HepG2 (cell line): Measurements from ENCODE around the gene TAF1C. TPM values are rescaled to one million over a fixed set of nuclear protein-coding genes. Genes with fewer than 3 reads are reported as not detected.

ENCODE experiments used
- ATAC-seq: fragments of 200-7000 bp; cut with Tn5 transposase; 3 replicates; pipeline ENCODE4 v1.9.1; 2020; ENCODE audit warnings: mild to moderate bottlenecking, moderate library complexity
- BruUV-seq: library from RNA; stranded (reverse); fragments of 400-500 nt; replicated peaks from 2 replicates; lab custom pipeline; 2021; lab: Mats Ljungman, UMichigan
- CTCF ChIA-PET: fragments of 300-600 bp; formaldehyde crosslinking; extraction: SDS; loops from one replicate; lab custom pipeline; 2021; ENCODE audit warnings: low total read pairs, inconsistent platforms, low intra/inter-chr PET ratio; lab: Yijun Ruan, JAX
- POLR2A ChIA-PET: fragments of 350-600 bp; sonication (Branson Sonifier 250); formaldehyde crosslinking; loops from one replicate; lab custom pipeline; 2020; ENCODE audit warnings: antibody characterized with exemption, inconsistent platforms; lab: Yijun Ruan, JAX
- DNase-seq: peaks from one replicate; pipeline ENCODE4 v3.0.0-alpha.2; 2015; ENCODE audit warnings: low spot score
- FAIRE-seq: peaks from 3 replicates; lab custom pipeline; 2011; peaks lifted over from hg19 to GRCh38; lab: Jason Lieb, UNC
- H2AFZ ChIP-seq: one replicate; pipeline ENCODE4 v1.6.1; 2011; ENCODE audit warnings: low read length, inconsistent platforms
- H3K27ac ChIP-seq: fragments of 300-600 bp; 3 replicates; pipeline ENCODE4 v1.8.0; 2011; ENCODE audit warnings: mixed run types, mild to moderate bottlenecking, mixed read lengths, low read length, inconsistent platforms; ENCODE audit not compliant: insufficient read depth; ENCODE audit errors: extremely low read length
- H3K27me3 ChIP-seq, 2 experiments: fragments of 200-600 bp in 1 of 2; 2 replicates in 1 of 2; 3 replicates in 1 of 2; pipeline versions ENCODE4 v1.6.0 to v1.8.0; 2011; ENCODE audit warnings: low read length in 2 of 2, mild to moderate bottlenecking in 2 of 2, moderate library complexity in 2 of 2, inconsistent platforms in 1 of 2; ENCODE audit not compliant: insufficient read depth in 2 of 2, control insufficient read depth in 1 of 2
- H3K36me3 ChIP-seq, 2 experiments: fragments of 200-600 bp in 1 of 2; replicated peaks in 1 of 2; 2 replicates in 1 of 2; 3 replicates in 1 of 2; pipeline versions ENCODE4 v1.5.1 to v1.8.0; 2011; ENCODE audit warnings: low read length in 2 of 2, inconsistent platforms in 1 of 2; ENCODE audit not compliant: insufficient read depth in 2 of 2, control insufficient read depth in 1 of 2
- H3K4me1 ChIP-seq: 2 replicates; pipeline ENCODE4 v1.5.1; 2012; ENCODE audit warnings: low read length, inconsistent platforms; ENCODE audit not compliant: insufficient read depth
- H3K4me2 ChIP-seq: 2 replicates; pipeline ENCODE4 v1.6.0; 2011; ENCODE audit warnings: low read depth, low read length, inconsistent platforms
- H3K4me3 ChIP-seq, 3 experiments: fragments of 200-600 bp in 1 of 3; sonication (generic), shearing (Covaris generic) in 1 of 3; replicated peaks in 1 of 3; 2 replicates each; pipeline ENCODE4 v1.5.1; 2011 to 2016; ENCODE audit warnings: low read length in 3 of 3, inconsistent platforms in 2 of 3, low read depth in 2 of 3, mild to moderate bottlenecking in 2 of 3, control low read depth in 1 of 3, mixed read lengths in 1 of 3; ENCODE audit not compliant: insufficient read depth in 1 of 3
- H3K79me2 ChIP-seq: one replicate; pipeline ENCODE4 v1.6.1; 2011; ENCODE audit warnings: low read length, inconsistent platforms; ENCODE audit not compliant: insufficient read depth
- H3K9ac ChIP-seq: 2 replicates; pipeline ENCODE4 v1.6.0; 2011; ENCODE audit warnings: mild to moderate bottlenecking, low read depth, low read length, inconsistent platforms; ENCODE audit not compliant: insufficient read depth
- H3K9me3 ChIP-seq: 2 replicates; pipeline ENCODE4 v1.5.1; 2012; ENCODE audit warnings: mild to moderate bottlenecking, low read length
- H4K20me1 ChIP-seq: 2 replicates; pipeline ENCODE4 v1.6.0; 2011; ENCODE audit warnings: inconsistent platforms, mild to moderate bottlenecking, low read length, moderate library complexity; ENCODE audit not compliant: insufficient read depth
- BHLHE40 ChIP-seq: IDR thresholded peaks from 2 replicates; pipeline ENCODE4 v1.6.1; 2011; ENCODE audit warnings: low read length, improper control_type of control experiment
- GABPB1 ChIP-seq: IDR thresholded peaks from 2 replicates; pipeline ENCODE4 v1.6.1; 2016; ENCODE audit warnings: mild to moderate bottlenecking, missing genetic modification reagents, moderate library complexity, missing compliant biosample characterization
- IKZF4 ChIP-seq: sonication (generic); formaldehyde crosslinking; IDR thresholded peaks from 2 replicates; pipeline ENCODE4 v1.5.1; 2020; ENCODE audit warnings: borderline replicate concordance, mild to moderate bottlenecking, low read depth, missing genetic modification reagents; ENCODE audit errors: not compliant biosample characterization
- KAT7 ChIP-seq: IDR thresholded peaks from 2 replicates; pipeline ENCODE4 v1.6.1; 2018; ENCODE audit warnings: borderline replicate concordance, missing compliant biosample characterization
- KLF12 ChIP-seq: sonication (generic); formaldehyde crosslinking; IDR thresholded peaks from 2 replicates; pipeline ENCODE4 v1.4.0; 2020; ENCODE audit warnings: missing genetic modification reagents, borderline replicate concordance
- MED8 ChIP-seq: sonication (generic); formaldehyde crosslinking; IDR thresholded peaks from 2 replicates; pipeline ENCODE4 v1.8.1; 2023; ENCODE audit warnings: mild to moderate bottlenecking, missing genetic modification reagents; ENCODE audit not compliant: insufficient replicate concordance
- POLR2A ChIP-seq, 2 experiments: IDR thresholded peaks; 2 replicates each; pipeline ENCODE4 v1.6.1; 2011; ENCODE audit warnings: low read depth in 2 of 2, low read length in 2 of 2, mild to moderate bottlenecking in 1 of 2, moderate library complexity in 1 of 2; ENCODE audit not compliant: insufficient read depth in 1 of 2
- POLR2AphosphoS2 ChIP-seq: IDR thresholded peaks from 2 replicates; pipeline ENCODE4 v1.6.1; 2011; ENCODE audit warnings: low read depth, low read length, improper control_type of control experiment
- PTBP1 ChIP-seq: fragments of 200-400 bp; formaldehyde crosslinking; IDR thresholded peaks from 2 replicates; pipeline ENCODE4 v1.6.1; 2018; ENCODE audit warnings: low read length, low read depth; ENCODE audit not compliant: poor library complexity, severe bottlenecking
- SOX5 ChIP-seq: IDR thresholded peaks from 2 replicates; pipeline ENCODE4 v1.6.1; 2016; ENCODE audit warnings: borderline replicate concordance
- SRF ChIP-seq: IDR thresholded peaks from 2 replicates; pipeline ENCODE4 v1.6.1; 2011; ENCODE audit warnings: mild to moderate bottlenecking, low read depth, low read length, moderate library complexity
- TBP ChIP-seq: sonication (generic); formaldehyde crosslinking; IDR thresholded peaks from 2 replicates; pipeline ENCODE4 v1.5.0; 2020; ENCODE audit warnings: missing genetic modification reagents
- ZNF331 ChIP-seq: sonication (generic); formaldehyde crosslinking; IDR thresholded peaks from 2 replicates; pipeline ENCODE4 v1.4.0; 2020; ENCODE audit warnings: missing genetic modification reagents
- ZNF484 ChIP-seq: sonication (generic); formaldehyde crosslinking; IDR thresholded peaks from 2 replicates; pipeline ENCODE4 v1.5.1; 2020; ENCODE audit warnings: mild to moderate bottlenecking, low read depth, missing genetic modification reagents, borderline replicate concordance
- ZNF552 ChIP-seq: sonication (generic); formaldehyde crosslinking; IDR thresholded peaks from 2 replicates; pipeline ENCODE4 v1.9.0; 2022; ENCODE audit warnings: missing genetic modification reagents, mild to moderate bottlenecking, borderline replicate concordance
- WGBS: methylation state at CpG from one replicate; pipeline ENCODE4 v1.1.6; 2017; ENCODE audit warnings: low lambda C conversion rate; 5-methylcytosine and 5-hydroxymethylcytosine counted together
- in situ Hi-C: cut with HindIII; loops from 2 replicates; pipeline ENCODE4 v1.10.0; 2017; ENCODE audit warnings: low pct_unique_long_range_greater_than_20kb; ENCODE audit not compliant: extremely low pct_ligation_motif_present
- intact Hi-C: fragments of 100-400 bp; cut with micrococcal nuclease; formaldehyde crosslinking; loops from one replicate; pipeline ENCODE4 v1.10.0; 2022; ENCODE audit not compliant: unreplicated experiment
- polyA plus RNA-seq, 8 experiments: library from polyadenylated mRNA; depleted of rRNA in 3 of 8; stranded (reverse) in 7 of 8; unstranded in 1 of 8; fragments of >200 nt; fragmentation: Illumina TruSeq in 4 of 8; extraction: Trizol in 4 of 8; gene quantifications; 2 replicates each; pipeline versions ENCODE4 v1.2.1 to v1.2.3, GENCODE V29; 2011 to 2016; ENCODE audit warnings: low read depth in 4 of 8, missing spikeins in 1 of 8, mixed read lengths in 1 of 8; ENCODE audit not compliant: insufficient read depth in 1 of 8
- total RNA-seq, 5 experiments: library from RNA; depleted of rRNA; stranded (reverse); fragments of >200 nt; fragmentation: Illumina TruSeq; extraction: Trizol; gene quantifications; 2 replicates each; pipeline ENCODE4 v1.2.3, GENCODE V29; 2016; ENCODE audit warnings: low read depth in 1 of 5
- TF ChIP-seq, protein P1 (sequence below): fragments of 450-650 bp; IDR thresholded peaks from 2 replicates; pipeline ENCODE4 v1.6.1; 2017
- TF ChIP-seq, protein P2 (sequence below): sonication (generic); formaldehyde crosslinking; IDR thresholded peaks from 2 replicates; pipeline ENCODE4 v1.4.0; 2020; ENCODE audit warnings: missing genetic modification reagents
- TF ChIP-seq, protein P3 (sequence below): sonication (generic); formaldehyde crosslinking; IDR thresholded peaks from 2 replicates; pipeline ENCODE4 v1.5.0; 2020; ENCODE audit warnings: mild to moderate bottlenecking, missing genetic modification reagents
- TF ChIP-seq, protein P4 (sequence below): conservative IDR thresholded peaks from 2 replicates; pipeline ENCODE4 v1.6.1; 2018; ENCODE audit warnings: missing genetic modification reagents

TAF1C gene
- total and polyA plus RNA-seq, 2 of the 13 experiments (the other 11 are each of a cell fraction or from before 2014, with no cell fraction given) = 15.6 to 20.8 TPM

DNA sequence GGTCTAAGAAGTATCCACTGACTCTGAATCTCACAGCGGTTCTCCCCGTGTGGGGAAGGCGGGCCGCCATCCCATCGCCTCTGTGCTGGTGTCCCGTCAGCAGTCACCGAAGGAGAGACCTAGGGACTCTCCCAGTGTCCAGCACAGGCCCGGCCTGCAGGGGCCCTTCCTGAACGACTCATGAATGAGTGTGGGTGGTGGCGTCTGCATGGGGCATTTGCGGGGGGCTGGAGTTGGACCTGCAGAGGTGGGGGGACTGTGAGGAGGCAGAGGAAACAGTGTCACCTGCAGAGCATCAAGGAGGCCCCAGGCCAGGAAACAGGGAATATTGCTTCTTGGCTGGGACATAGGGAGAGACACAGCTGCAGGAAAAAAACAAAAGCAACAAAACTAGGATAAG lies 42.6 kb upstream of the TAF1C start:
- Histone ChIP-seq H3K27me3 (peaks cover 4 to 69% of the 10 kb centered on the region in 2 experiments; a peak in 4 of 5 replicates), H2AFZ (no peak overlapping the region), H3K79me2 (no peaks in the 10 kb centered on the region), H3K36me3 (no peaks in the 10 kb centered on the region), H4K20me1 (no peaks in the 10 kb centered on the region), H3K27ac (no peak overlapping the region), H3K9ac (no peak overlapping the region), H3K9me3 (no peaks in the 10 kb centered on the region), H3K4me1 (peaks cover 5% of the 10 kb centered on the region; the same call in 1 of the 2 replicates), H3K4me2 (no peak overlapping the region), H3K4me3 (no peak overlapping the region)
- intact Hi-C loops = no loop called here
- ATAC-seq (no peak), DNase-seq (no peak), FAIRE-seq (no peak)
- POLR2A ChIA-PET = no interaction called here
- TF ChIP-seq IKZF4 (CRISPR knock-in tag) (no peak), POLR2AphosphoS2 (no peak), SRF (no peak), ZNF484 (no peak), TBP (CRISPR knock-in tag) (no peak), BHLHE40 (no peak), MED8 (CRISPR knock-in tag) (no peak), POLR2A (IDR thresholded peaks at IDR 0.05; ENCODE audit: insufficient read depth in 1 of 2, low read depth in 2 of 2, low read length in 2 of 2) (no peak), ZNF552 (no peak), PTBP1 (no peak), KLF12 (CRISPR knock-in tag) (no peak), SOX5 (CRISPR knock-in tag) (no peak), KAT7 (CRISPR knock-in tag) (no peak), ZNF331 (no peak), GABPB1 (no peak)
- TF ChIP-seq, protein P1, sequence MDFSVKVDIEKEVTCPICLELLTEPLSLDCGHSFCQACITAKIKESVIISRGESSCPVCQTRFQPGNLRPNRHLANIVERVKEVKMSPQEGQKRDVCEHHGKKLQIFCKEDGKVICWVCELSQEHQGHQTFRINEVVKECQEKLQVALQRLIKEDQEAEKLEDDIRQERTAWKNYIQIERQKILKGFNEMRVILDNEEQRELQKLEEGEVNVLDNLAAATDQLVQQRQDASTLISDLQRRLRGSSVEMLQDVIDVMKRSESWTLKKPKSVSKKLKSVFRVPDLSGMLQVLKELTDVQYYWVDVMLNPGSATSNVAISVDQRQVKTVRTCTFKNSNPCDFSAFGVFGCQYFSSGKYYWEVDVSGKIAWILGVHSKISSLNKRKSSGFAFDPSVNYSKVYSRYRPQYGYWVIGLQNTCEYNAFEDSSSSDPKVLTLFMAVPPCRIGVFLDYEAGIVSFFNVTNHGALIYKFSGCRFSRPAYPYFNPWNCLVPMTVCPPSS = no peak
- TF ChIP-seq, protein P2, sequence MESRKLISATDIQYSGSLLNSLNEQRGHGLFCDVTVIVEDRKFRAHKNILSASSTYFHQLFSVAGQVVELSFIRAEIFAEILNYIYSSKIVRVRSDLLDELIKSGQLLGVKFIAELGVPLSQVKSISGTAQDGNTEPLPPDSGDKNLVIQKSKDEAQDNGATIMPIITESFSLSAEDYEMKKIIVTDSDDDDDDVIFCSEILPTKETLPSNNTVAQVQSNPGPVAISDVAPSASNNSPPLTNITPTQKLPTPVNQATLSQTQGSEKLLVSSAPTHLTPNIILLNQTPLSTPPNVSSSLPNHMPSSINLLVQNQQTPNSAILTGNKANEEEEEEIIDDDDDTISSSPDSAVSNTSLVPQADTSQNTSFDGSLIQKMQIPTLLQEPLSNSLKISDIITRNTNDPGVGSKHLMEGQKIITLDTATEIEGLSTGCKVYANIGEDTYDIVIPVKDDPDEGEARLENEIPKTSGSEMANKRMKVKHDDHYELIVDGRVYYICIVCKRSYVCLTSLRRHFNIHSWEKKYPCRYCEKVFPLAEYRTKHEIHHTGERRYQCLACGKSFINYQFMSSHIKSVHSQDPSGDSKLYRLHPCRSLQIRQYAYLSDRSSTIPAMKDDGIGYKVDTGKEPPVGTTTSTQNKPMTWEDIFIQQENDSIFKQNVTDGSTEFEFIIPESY (CRISPR knock-in tag) = no peak
- TF ChIP-seq, protein P3, sequence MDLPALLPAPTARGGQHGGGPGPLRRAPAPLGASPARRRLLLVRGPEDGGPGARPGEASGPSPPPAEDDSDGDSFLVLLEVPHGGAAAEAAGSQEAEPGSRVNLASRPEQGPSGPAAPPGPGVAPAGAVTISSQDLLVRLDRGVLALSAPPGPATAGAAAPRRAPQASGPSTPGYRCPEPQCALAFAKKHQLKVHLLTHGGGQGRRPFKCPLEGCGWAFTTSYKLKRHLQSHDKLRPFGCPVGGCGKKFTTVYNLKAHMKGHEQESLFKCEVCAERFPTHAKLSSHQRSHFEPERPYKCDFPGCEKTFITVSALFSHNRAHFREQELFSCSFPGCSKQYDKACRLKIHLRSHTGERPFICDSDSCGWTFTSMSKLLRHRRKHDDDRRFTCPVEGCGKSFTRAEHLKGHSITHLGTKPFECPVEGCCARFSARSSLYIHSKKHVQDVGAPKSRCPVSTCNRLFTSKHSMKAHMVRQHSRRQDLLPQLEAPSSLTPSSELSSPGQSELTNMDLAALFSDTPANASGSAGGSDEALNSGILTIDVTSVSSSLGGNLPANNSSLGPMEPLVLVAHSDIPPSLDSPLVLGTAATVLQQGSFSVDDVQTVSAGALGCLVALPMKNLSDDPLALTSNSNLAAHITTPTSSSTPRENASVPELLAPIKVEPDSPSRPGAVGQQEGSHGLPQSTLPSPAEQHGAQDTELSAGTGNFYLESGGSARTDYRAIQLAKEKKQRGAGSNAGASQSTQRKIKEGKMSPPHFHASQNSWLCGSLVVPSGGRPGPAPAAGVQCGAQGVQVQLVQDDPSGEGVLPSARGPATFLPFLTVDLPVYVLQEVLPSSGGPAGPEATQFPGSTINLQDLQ (CRISPR knock-in tag) = no peak
- TF ChIP-seq, protein P4, sequence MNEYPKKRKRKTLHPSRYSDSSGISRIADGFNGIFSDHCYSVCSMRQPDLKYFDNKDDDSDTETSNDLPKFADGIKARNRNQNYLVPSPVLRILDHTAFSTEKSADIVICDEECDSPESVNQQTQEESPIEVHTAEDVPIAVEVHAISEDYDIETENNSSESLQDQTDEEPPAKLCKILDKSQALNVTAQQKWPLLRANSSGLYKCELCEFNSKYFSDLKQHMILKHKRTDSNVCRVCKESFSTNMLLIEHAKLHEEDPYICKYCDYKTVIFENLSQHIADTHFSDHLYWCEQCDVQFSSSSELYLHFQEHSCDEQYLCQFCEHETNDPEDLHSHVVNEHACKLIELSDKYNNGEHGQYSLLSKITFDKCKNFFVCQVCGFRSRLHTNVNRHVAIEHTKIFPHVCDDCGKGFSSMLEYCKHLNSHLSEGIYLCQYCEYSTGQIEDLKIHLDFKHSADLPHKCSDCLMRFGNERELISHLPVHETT (CRISPR knock-in tag) = no peak
- in situ Hi-C loops = no loop called here
- no TSS peak for BruUV-seq
- CTCF ChIA-PET = no interaction called here
- WGBS = 59% methylated on average over 11 of the region's 11 CpGs
